Trophoblast cell (in vitro differentiated cells and primary cell): ENCODE measurements around the gene ENO3.

Source experiments
- DNase-seq, 2 donors: peaks; one replicate each; pipeline ENCODE4 v3.0.0-alpha.2; 2016
- H2AFZ ChIP-seq: 2 replicates; pipeline ENCODE4 v1.6.1; 2013; ENCODE audit warnings: low read length, moderate library complexity, mild to moderate bottlenecking; ENCODE audit not compliant: insufficient read depth, poor library complexity
- H2AK5ac ChIP-seq: 2 replicates; pipeline ENCODE4 v1.6.1; 2013; ENCODE audit warnings: mild to moderate bottlenecking, low read length
- H2BK120ac ChIP-seq: 2 replicates; pipeline ENCODE4 v1.6.1; 2013; ENCODE audit warnings: low read length, mild to moderate bottlenecking, moderate library complexity; ENCODE audit not compliant: insufficient read depth, poor library complexity
- H2BK12ac ChIP-seq: 2 replicates; pipeline ENCODE4 v1.6.1; 2013; ENCODE audit warnings: mild to moderate bottlenecking, low read length, moderate library complexity
- H2BK5ac ChIP-seq: 2 replicates; pipeline ENCODE4 v1.6.1; 2013; ENCODE audit warnings: low read length, low read depth, moderate library complexity, mild to moderate bottlenecking; ENCODE audit not compliant: poor library complexity
- H3K14ac ChIP-seq: 2 replicates; pipeline ENCODE4 v1.6.1; 2013; ENCODE audit warnings: mild to moderate bottlenecking, low read length
- H3K18ac ChIP-seq: 2 replicates; pipeline ENCODE4 v1.6.1; 2013; ENCODE audit warnings: mild to moderate bottlenecking, low read length
- H3K23ac ChIP-seq: 2 replicates; pipeline ENCODE4 v1.6.1; 2013; ENCODE audit warnings: low read length
- H3K27ac ChIP-seq: 2 replicates; pipeline ENCODE4 v1.5.1; 2013; ENCODE audit warnings: low read depth, mild to moderate bottlenecking, inconsistent platforms, low read length, moderate library complexity
- H3K27me3 ChIP-seq: 2 replicates; pipeline ENCODE4 v1.6.1; 2013; ENCODE audit warnings: inconsistent platforms, mild to moderate bottlenecking, low read length, moderate library complexity; ENCODE audit not compliant: insufficient read depth
- H3K36me3 ChIP-seq, 2 experiments: 1 replicate in 1 of 2; 2 replicates in 1 of 2; pipeline ENCODE4 v1.6.1; 2013; ENCODE audit warnings: low read length in 2 of 2, mild to moderate bottlenecking in 2 of 2, moderate library complexity in 1 of 2; ENCODE audit not compliant: insufficient read depth in 2 of 2, control insufficient read depth in 1 of 2
- H3K4ac ChIP-seq: 2 replicates; pipeline ENCODE4 v1.6.1; 2013; ENCODE audit warnings: low read depth, mild to moderate bottlenecking, low read length, moderate library complexity
- H3K4me1 ChIP-seq, 2 experiments: 1 replicate in 1 of 2; 2 replicates in 1 of 2; pipeline ENCODE4 v1.6.1; 2013; ENCODE audit warnings: low read length in 2 of 2, mild to moderate bottlenecking in 2 of 2, moderate library complexity in 1 of 2; ENCODE audit not compliant: insufficient read depth in 2 of 2, control insufficient read depth in 1 of 2
- H3K4me2 ChIP-seq: 2 replicates; pipeline ENCODE4 v1.6.1; 2013; ENCODE audit warnings: inconsistent platforms, mild to moderate bottlenecking, low read length, moderate library complexity
- H3K4me3 ChIP-seq: 2 replicates; pipeline ENCODE4 v1.5.1; 2013; ENCODE audit warnings: mild to moderate bottlenecking, low read depth, low read length, inconsistent platforms
- H3K79me1 ChIP-seq: one replicate; pipeline ENCODE4 v1.6.1; 2013; ENCODE audit warnings: low read length
- H3K79me2 ChIP-seq: 2 replicates; pipeline ENCODE4 v1.6.1; 2013; ENCODE audit warnings: low read length, mild to moderate bottlenecking; ENCODE audit not compliant: control insufficient read depth, insufficient read depth, poor library complexity
- H3K9ac ChIP-seq: 2 replicates; pipeline ENCODE4 v1.6.1; 2013; ENCODE audit warnings: mild to moderate bottlenecking, low read length
- H3K9me3 ChIP-seq: 2 replicates; pipeline ENCODE4 v1.6.1; 2013; ENCODE audit warnings: low read depth, mild to moderate bottlenecking, control low read depth, inconsistent platforms, low read length; ENCODE audit not compliant: insufficient read depth
- H4K12ac ChIP-seq: 2 replicates; pipeline ENCODE4 v1.6.1; 2013; ENCODE audit warnings: low read depth, mild to moderate bottlenecking, low read length, moderate library complexity
- H4K8ac ChIP-seq: 2 replicates; pipeline ENCODE4 v1.6.1; 2013; ENCODE audit warnings: low read depth, mild to moderate bottlenecking, low read length, moderate library complexity
- H4K91ac ChIP-seq: one replicate; pipeline ENCODE4 v1.6.1; 2013; ENCODE audit warnings: low read depth, mild to moderate bottlenecking, low read length, moderate library complexity
- WGBS: extraction: QIAGEN DNeasy Blood & Tissue Kit; methylation state at CpG from one replicate; pipeline ENCODE4 v1.1.7; 2013; ENCODE audit warnings: missing lambda C conversion rate; ENCODE audit not compliant: insufficient read length, insufficient coverage; ENCODE audit errors: extremely low coverage; 5-methylcytosine and 5-hydroxymethylcytosine counted together

ENO3 gene

GRCh38 chr17:4948931-4949320 is 2.0 kb upstream of the ENO3 start:
- Histone ChIP-seq H2BK12ac (no peak overlapping the region), H3K9me3 (peaks cover 1% of the 10 kb centered on the region), H2BK120ac (peak overlapping the region; percentile 99), H2AFZ (peak overlapping the region; percentile 20), H4K91ac (peak overlapping the region; percentile 100), H3K9ac (peak overlapping the region; percentile 93), H3K27me3 (no peaks in the 10 kb centered on the region), H2AK5ac (peak overlapping the region; percentile 31), H3K79me1 (peaks cover 30% of the 10 kb centered on the region), H2BK5ac (peak overlapping the region; percentile 99), H3K27ac (peak overlapping the region; percentile 100), H3K23ac (no peak overlapping the region), H3K4me2 (peak overlapping the region; percentile 91), H3K4me3 (peak overlapping the region; percentile 72), H3K79me2 (peaks cover 26% of the 10 kb centered on the region), H4K12ac (peak overlapping the region; percentile 43), H3K14ac (peak overlapping the region; percentile 90), H3K4ac (peak overlapping the region; percentile 81), H3K4me1 (peaks cover 28 to 42% of the 10 kb centered on the region in 2 experiments), H4K8ac (peak overlapping the region; percentile 98), H3K36me3 (peaks cover 19 to 30% of the 10 kb centered on the region in 2 experiments), H3K18ac (peak overlapping the region; percentile 89)
- DNase-seq = peak; percentile 82 to 90
- WGBS = no CpG with 5 or more reads among the region's 40 CpGs

GRCh38 chr17:4949321-4950074 is 1.4 kb upstream of the ENO3 start:
- no peaks in the 10 kb centered on the region for H3K27me3 ChIP-seq
- peaks cover 18 to 25% of the 10 kb centered on the region in 2 experiments for H3K36me3 ChIP-seq
- H3K9me3 ChIP-seq = peaks cover 1% of the 10 kb centered on the region
- peak overlapping the region; percentile 99 for H2BK5ac ChIP-seq
- peak overlapping the region; percentile 95 for H2AFZ ChIP-seq
- H3K79me1 ChIP-seq = peaks cover 30% of the 10 kb centered on the region
- peak overlapping the region; percentile 98 for H4K12ac ChIP-seq
- peaks cover 26% of the 10 kb centered on the region for H3K79me2 ChIP-seq
- H3K23ac ChIP-seq = no peak overlapping the region
- peak overlapping the region; percentile 100 for H4K91ac ChIP-seq
- peak overlapping the region; percentile 98 for H4K8ac ChIP-seq
- no CpG with 5 or more reads among the region's 75 CpGs for WGBS
- peak overlapping the region; percentile 90 for H3K4ac ChIP-seq
- H3K14ac ChIP-seq = peak overlapping the region; percentile 90
- peak overlapping the region; percentile 100 for H3K27ac ChIP-seq
- H2AK5ac ChIP-seq = peak overlapping the region; percentile 86
- peak overlapping the region; percentile 68 for H2BK12ac ChIP-seq
- peak overlapping the region; percentile 72 for H3K4me3 ChIP-seq
- H2BK120ac ChIP-seq = peak overlapping the region; percentile 99
- peak overlapping the region; percentile 93 for H3K9ac ChIP-seq
- peaks cover 27 to 41% of the 10 kb centered on the region in 2 experiments for H3K4me1 ChIP-seq
- DNase-seq = peak; percentile 92 to 95
- H3K18ac ChIP-seq = peak overlapping the region; percentile 99
- peak overlapping the region; percentile 91 for H3K4me2 ChIP-seq

GRCh38 chr17:4950075-4950745 is 709 bp upstream of the ENO3 start:
- peaks cover 20 to 35% of the 10 kb centered on the region in 2 experiments for H3K4me1 ChIP-seq
- H3K9ac ChIP-seq = peak overlapping the region; percentile 95
- H3K79me2 ChIP-seq = peaks cover 26% of the 10 kb centered on the region

GRCh38 chr17:4951486-4951885 is 567 bp downstream of the ENO3 start:
- H4K91ac ChIP-seq = no peak overlapping the region
- no peak overlapping the region for H2BK5ac ChIP-seq
- DNase-seq = no peak
- no peak overlapping the region for H3K23ac ChIP-seq
- no peak overlapping the region for H2BK120ac ChIP-seq
- peaks cover 30% of the 10 kb centered on the region for H3K79me1 ChIP-seq
- H3K4ac ChIP-seq = no peak overlapping the region
- H3K14ac ChIP-seq = no peak overlapping the region
- H3K9ac ChIP-seq = no peak overlapping the region
- H2AFZ ChIP-seq = no peak overlapping the region
- H3K4me3 ChIP-seq = no peak overlapping the region
- peak overlapping the region; percentile 48 for H3K18ac ChIP-seq
- H3K4me2 ChIP-seq = no peak overlapping the region
- H2AK5ac ChIP-seq = no peak overlapping the region
- H3K79me2 ChIP-seq = peaks cover 25% of the 10 kb centered on the region
- peak overlapping the region; percentile 42 for H2BK12ac ChIP-seq
- H3K27ac ChIP-seq = no peak overlapping the region
- no peaks in the 10 kb centered on the region for H3K27me3 ChIP-seq
- H3K36me3 ChIP-seq = peaks cover 5% of the 10 kb centered on the region in 2 experiments
- H3K4me1 ChIP-seq = peaks cover 12 to 23% of the 10 kb centered on the region in 2 experiments
- no peak overlapping the region for H4K8ac ChIP-seq
- no peak overlapping the region for H4K12ac ChIP-seq
- no CpG with 5 or more reads among the region's 3 CpGs for WGBS
- peaks cover 4% of the 10 kb centered on the region for H3K9me3 ChIP-seq

More at GRCh38 chr17:4950075-4950745, 709 bp upstream of the ENO3 start:
- H2AFZ ChIP-seq = peak overlapping the region; percentile 53
- peak overlapping the region; percentile 81 for H3K4ac ChIP-seq
- H4K8ac ChIP-seq = peak overlapping the region; percentile 93
- no peaks in the 10 kb centered on the region for H3K27me3 ChIP-seq
- peak overlapping the region; percentile 29 for H2BK12ac ChIP-seq
- no CpG with 5 or more reads among the region's 52 CpGs for WGBS
- peak overlapping the region; percentile 84 for H2BK120ac ChIP-seq
- peaks cover 1% of the 10 kb centered on the region for H3K9me3 ChIP-seq
- peaks cover 13 to 18% of the 10 kb centered on the region in 2 experiments for H3K36me3 ChIP-seq
- H3K23ac ChIP-seq = no peak overlapping the region
- peaks cover 30% of the 10 kb centered on the region for H3K79me1 ChIP-seq
- peak overlapping the region; percentile 78 for H3K4me2 ChIP-seq
- peak overlapping the region; percentile 68 for H4K12ac ChIP-seq
- H2AK5ac ChIP-seq = peak overlapping the region; percentile 60
- peak overlapping the region; percentile 89 for H3K18ac ChIP-seq
- H3K4me3 ChIP-seq = peak overlapping the region; percentile 63
- peak overlapping the region; percentile 93 for H2BK5ac ChIP-seq
- H3K14ac ChIP-seq = peak overlapping the region; percentile 89
- peak in 1 of 2 donors; percentile 30 for DNase-seq
- H4K91ac ChIP-seq = peak overlapping the region; percentile 97
- peak overlapping the region; percentile 100 for H3K27ac ChIP-seq
